ENCODE results near the gene FAM47E. TPM values are rescaled to one million over a fixed set of nuclear protein-coding genes. Genes with fewer than 3 reads are reported as not detected.

The FAM47E gene
- total RNA-seq, 1 donor from 2014 or later, result 3.8 TPM

DNA sequence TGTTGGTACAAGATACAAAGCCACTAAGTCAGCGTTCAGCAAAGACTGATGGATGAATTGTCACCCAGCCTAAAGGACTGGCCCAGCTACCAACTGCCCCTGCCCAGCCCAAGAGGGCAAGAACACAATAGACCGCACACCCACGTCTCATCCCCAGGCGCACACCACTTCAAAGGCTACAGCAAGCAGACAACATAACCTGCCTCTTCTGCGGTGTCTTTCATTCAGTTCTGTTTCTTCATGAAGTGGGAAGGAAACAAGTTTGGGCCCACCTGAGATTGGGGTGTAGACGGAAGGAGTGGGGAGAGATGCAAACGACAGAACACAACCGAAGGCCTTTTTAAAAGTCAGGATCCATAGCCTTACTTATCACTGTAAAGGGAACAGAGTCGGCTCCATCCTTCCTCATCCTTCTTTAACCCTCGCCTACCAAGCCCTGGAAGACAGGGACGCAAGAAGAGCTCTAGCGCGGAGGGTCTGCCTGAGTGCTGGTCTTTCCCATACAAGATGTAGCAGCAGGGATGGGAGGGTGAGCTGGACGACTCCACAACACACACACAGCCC is 38.6 kb upstream of the FAM47E start:
- DNase-seq (ENCODE audit: extremely low spot score, unreplicated experiment), result no peak
- Mint-ChIP-seq H3K27ac (peak overlapping the region; percentile 96), H3K27me3 (no peaks in the 10 kb centered on the region), H3K4me3 (peak overlapping the region; percentile 95), H3K9me3 (no peaks in the 10 kb centered on the region), H3K4me1 (ENCODE audit: unreplicated experiment) (peaks cover 60% of the 10 kb centered on the region), H3K36me3 (peaks cover 7% of the 10 kb centered on the region)
- no peak for TF ChIP-seq CTCF (conservative IDR thresholded peaks at IDR 0.05)

- DNase-seq (ENCODE audit: extremely low spot score, unreplicated experiment), result peak; percentile 88
- Mint-ChIP-seq H3K36me3 (peaks cover 3% of the 10 kb centered on the region), H3K9me3 (no peaks in the 10 kb centered on the region), H3K27ac (peak within 1 kb of the TSS; percentile 96), H3K4me1 (ENCODE audit: unreplicated experiment) (peaks cover 53% of the 10 kb centered on the region), H3K27me3 (no peaks in the 10 kb centered on the region), H3K4me3 (peak within 1 kb of the TSS; percentile 95)
- TF ChIP-seq CTCF (conservative IDR thresholded peaks at IDR 0.05), result no peak
Observed at GRCh38 chr4:76213415-76214176, 37.9 kb upstream of the FAM47E start, which contains the start of gene SCARB2. TSS of gene SCARB2 (minus strand) at chr4:76213824. CDS start at chr4:76213543, 281 bp downstream.

GRCh38 chr4:76214177-76214675 is 37.3 kb upstream of the FAM47E start:
- Mint-ChIP-seq H3K4me1 (ENCODE audit: unreplicated experiment) (peaks cover 50% of the 10 kb centered on the region), H3K4me3 (peak overlapping the region; percentile 83), H3K27me3 (no peaks in the 10 kb centered on the region), H3K9me3 (no peaks in the 10 kb centered on the region), H3K27ac (peak overlapping the region; percentile 89), H3K36me3 (no peaks in the 10 kb centered on the region)
- DNase-seq (ENCODE audit: extremely low spot score, unreplicated experiment), result no peak
- TF ChIP-seq CTCF (conservative IDR thresholded peaks at IDR 0.05), result no peak

DNA sequence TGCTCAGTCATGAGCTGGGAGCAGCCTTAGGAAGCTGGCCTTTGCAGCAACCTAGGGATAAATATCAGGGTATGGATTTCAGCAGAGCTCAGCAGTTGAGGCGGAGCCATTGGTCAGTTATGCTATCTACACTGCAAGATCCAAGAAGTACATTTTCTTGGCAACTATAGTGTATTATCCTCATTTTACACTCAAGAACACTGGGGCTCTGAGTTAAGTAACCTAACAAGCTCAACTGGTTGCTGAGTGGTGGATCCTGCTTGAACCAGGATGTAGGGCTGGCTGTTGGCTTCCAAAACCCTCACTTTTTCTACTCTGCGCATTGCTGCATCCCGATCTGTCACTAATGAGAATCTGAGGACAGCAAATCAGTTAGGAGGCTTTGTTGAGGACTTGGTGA is 36.4 kb upstream of the FAM47E start:
- Mint-ChIP-seq H3K4me1 (ENCODE audit: unreplicated experiment) (peaks cover 49% of the 10 kb centered on the region), H3K36me3 (no peaks in the 10 kb centered on the region), H3K27me3 (no peaks in the 10 kb centered on the region), H3K4me3 (peak overlapping the region; percentile 83), H3K27ac (peak overlapping the region; percentile 89), H3K9me3 (no peaks in the 10 kb centered on the region)
- no peak for TF ChIP-seq CTCF (conservative IDR thresholded peaks at IDR 0.05)
- DNase-seq (ENCODE audit: extremely low spot score, unreplicated experiment), result no peak

GRCh38 chr4:76216524-76216923 is 35.0 kb upstream of the FAM47E start:
- H3K4me1 Mint-ChIP-seq (ENCODE audit: unreplicated experiment), result peaks cover 34% of the 10 kb centered on the region
- no peaks in the 10 kb centered on the region for H3K36me3 Mint-ChIP-seq
- H3K27me3 Mint-ChIP-seq, result no peaks in the 10 kb centered on the region
- TF ChIP-seq CTCF (conservative IDR thresholded peaks at IDR 0.05), result no peak
- H3K27ac Mint-ChIP-seq, result no peak overlapping the region
- H3K9me3 Mint-ChIP-seq, result no peaks in the 10 kb centered on the region
- no peak for DNase-seq (ENCODE audit: extremely low spot score, unreplicated experiment)
- peak overlapping the region; percentile 17 for H3K4me3 Mint-ChIP-seq
